ENCODE data around the gene PIK3IP1.
"Not testable (repeated sequence)": the region's sequence is repeated elsewhere in the genome, so short reads cannot be mapped to it uniquely, and the experiment has no call there.

PIK3IP1 gene

DNA sequence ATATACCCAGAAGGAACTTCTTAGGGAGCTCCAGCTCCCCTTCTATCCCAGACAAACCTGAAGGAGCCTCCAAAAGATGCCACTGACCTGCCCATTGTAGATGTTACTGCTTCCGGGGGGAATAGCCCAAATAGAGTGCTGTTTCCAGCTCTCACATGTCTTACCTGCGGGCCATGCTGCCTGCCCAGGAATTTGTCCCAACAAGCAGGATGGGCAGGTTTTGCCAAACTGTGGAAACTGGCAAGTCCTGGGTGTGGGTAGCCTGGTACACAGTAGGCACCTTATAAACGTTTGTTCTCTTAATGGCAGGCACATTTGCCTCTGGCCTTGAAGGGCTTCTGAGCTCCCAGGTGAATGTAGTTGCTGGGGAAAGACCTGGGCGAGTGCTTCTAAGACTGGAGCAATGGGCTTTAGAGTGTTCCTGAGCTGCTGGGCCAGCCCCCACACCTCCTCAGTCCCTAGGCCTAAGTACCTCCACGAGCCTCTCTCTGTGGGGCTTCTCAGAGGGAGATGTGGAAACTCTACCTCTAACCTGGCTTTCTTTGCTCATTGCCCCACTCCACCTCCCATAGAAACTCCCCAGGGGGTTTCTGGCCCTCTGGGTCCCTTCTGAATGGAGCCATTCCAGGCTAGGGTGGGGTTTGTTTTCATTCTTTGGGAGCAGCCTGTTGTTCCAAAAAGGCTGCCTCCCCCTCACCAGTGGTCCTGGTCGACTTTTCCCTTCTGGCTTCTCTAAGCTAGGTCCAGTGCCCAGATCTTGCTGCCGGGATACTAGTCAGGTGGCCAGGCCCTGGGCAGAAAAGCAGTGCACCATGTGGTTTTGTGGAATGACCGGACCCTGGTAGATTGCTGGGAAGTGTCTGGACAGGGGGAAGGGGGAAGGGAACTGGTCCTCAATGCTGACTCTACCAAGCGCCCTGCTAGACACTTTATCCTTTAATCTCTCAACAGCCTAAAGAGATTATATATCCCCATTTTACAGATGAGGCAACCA is 43.0 kb downstream of the PIK3IP1 start:
- DNase-seq = no peak

GRCh38 chr22:31248138-31248745 is 44.0 kb downstream of the PIK3IP1 start:
- peak; percentile 93 for DNase-seq

DNA sequence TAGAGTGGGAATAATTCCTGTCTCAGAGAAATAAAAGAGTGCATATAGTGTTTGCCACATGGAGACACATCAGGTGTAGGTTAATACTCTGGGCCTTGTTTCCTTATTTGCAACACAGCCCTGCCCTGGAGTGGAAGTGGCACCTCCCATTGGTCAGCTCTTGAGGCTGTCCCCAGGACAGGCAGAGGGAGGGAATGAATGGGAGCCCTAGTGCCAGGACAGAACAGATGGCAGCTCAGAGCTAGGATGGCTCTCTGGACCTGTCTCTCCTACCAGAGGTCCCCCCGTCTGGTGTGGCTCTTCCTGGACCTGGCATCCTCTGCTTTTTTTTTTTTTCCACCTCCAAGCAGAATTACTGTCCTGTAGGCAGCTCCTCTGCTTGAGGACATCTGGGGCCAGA is 44.6 kb downstream of the PIK3IP1 start:
- no peak for DNase-seq

DNA sequence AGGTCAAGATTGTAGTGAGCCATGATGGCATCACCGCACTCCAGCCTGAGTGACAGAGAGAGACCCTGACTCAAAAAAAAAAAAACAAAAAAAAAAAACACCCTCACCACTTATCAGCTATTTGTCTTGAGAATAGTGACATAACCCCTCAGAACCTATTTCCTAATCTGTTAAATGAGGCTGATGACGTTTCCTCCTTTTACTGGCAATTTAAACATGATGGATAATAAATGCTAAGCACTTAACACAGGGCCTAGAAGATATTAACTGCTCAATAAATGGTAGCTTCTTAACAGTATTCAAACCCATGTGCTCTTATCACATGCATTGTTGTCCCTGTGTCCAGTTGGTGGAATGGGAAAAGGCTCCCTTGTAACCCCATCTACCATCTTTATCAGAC is 45.6 kb downstream of the PIK3IP1 start:
- no peak for DNase-seq

GRCh38 chr22:31245998-31246397 is 46.3 kb downstream of the PIK3IP1 start:
- DNase-seq = not testable (repeated sequence)

DNA sequence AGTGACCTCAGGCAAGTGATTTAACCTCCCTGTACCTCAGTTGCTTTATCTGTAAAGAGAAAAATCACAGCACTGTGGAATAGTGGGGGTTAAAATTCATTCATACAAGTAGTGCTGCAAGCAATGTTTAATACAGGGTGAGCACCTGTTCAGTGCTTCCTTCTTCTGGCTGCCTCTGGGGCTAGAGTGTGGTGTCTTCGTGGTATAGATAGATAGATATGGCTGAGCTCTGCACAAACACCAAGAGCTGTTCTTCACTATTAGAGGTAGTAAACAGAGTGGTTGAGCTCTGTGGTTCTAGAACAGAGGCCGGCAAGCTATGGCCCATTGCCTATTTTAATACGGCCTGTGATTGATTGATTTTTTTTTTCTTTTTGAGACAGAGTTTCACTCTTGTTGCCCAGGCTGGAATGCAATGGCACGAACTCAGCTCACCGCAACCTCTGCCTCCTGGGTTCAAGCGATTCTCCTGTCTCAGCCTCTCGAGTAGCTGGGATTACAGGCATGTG is 47.3 kb downstream of the PIK3IP1 start:
- peak; percentile 52 for DNase-seq

DNA sequence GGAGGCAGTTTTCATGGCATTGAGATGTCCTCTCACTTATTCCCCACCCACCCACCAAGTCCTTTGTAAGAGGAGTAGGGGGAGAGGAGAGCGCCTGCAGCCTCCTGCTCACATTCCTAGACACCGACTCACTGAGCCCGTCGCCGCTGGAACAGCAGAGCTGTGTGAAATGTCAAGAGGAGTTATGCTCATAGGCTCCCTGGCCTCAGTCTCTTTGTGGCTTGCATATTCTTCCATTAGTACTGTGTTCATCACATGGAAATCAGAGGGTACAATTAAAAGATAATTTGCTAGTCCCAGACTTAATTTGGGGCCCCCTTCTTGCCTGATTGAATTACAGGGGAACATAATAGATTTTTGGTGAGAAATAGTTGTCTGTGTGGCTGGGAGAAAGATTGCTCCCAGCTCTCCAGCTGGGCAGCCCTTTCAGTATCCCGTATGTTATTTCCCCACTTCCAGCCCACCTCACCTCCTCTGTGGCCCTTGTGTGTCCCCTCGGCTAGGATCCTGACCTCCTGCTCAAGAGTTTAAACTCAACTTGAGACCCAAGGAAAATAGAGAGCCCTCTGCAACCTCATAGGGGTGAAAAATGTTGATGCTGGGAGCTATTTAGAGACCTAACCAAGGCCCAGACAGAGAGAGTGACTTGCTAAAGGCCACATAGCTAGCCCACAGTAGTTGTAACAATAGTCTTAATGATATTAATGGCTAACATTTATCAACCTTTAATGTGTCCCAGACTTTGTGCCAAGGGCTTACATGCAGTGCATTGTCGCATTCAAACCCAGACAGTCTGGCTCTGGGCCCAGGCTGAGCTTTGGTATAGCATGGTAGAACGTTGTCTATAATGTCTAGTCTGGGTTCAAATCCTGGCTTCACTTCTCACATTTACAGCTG is 48.0 kb downstream of the PIK3IP1 start:
- no peak for DNase-seq

GRCh38 chr22:31243339-31244045 is 48.8 kb downstream of the PIK3IP1 start:
- DNase-seq = no peak

DNA sequence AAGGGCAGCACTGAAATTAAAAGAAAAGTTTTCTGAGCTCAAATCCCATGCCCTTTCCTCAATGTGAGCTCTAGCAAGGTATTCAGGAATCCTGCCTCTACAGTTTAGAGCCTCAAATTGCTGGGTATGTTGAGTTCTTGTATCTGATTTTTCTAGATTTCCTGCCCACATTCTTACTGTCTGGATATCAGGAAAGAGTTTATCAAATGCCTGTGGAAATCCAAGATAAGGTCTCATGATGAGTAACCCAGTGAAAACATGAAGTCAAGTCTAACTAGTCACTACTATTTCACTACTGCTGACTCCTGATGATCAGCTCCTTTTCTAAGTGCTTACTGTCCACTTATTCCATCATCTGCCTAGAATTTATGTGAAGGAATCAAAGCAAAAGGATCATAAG is 50.4 kb downstream of the PIK3IP1 start:
- no peak for DNase-seq

GRCh38 chr22:31241200-31241599 is 51.1 kb downstream of the PIK3IP1 start:
- no peak for DNase-seq

- DNase-seq = no peak
Measured at GRCh38 chr22:31239771-31240370, 52.4 kb downstream of the PIK3IP1 start.

GRCh38 chr22:31238057-31238456 is 54.2 kb downstream of the PIK3IP1 start:
- no peak for DNase-seq

DNA sequence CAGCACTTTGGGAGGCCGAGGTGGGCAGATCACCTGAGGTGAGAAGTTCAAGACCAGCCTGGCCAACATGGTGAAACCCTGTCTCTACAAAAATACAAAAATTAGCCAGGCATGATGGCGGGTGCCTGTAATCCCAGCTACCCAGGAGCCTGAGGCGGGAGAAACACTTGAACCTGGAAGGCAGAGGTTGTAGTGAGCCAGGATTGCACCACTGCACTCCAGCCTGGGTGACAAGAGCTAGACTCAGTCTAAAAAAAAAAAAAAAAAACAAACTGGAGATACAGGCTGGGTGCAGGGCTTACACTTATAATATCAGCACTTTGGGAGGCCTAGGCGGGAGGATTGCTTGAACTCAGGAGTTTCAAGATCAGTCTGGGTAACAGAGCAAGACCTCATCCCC is 56.2 kb downstream of the PIK3IP1 start:
- DNase-seq = not testable (repeated sequence)

DNA sequence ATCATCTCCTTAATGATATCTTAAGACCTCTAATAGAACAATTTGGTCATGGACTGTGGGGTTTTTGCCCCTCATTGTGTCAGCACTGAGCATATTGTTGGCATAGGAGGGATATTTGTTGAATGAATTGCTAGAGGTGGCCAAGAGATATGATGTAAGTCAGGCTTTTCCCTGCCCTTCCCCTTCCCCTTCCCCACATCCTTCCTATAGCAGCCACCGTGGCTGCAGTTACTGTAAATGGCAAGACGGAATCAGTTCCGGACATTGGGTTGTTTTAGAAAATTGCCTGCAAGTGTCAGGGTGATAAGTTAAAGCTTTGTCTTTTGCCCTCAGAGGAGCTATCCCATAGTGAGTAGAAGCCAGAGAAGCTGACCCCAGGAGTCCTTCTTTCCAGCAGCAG is 57.2 kb downstream of the PIK3IP1 start:
- DNase-seq = peak; percentile 49

DNA sequence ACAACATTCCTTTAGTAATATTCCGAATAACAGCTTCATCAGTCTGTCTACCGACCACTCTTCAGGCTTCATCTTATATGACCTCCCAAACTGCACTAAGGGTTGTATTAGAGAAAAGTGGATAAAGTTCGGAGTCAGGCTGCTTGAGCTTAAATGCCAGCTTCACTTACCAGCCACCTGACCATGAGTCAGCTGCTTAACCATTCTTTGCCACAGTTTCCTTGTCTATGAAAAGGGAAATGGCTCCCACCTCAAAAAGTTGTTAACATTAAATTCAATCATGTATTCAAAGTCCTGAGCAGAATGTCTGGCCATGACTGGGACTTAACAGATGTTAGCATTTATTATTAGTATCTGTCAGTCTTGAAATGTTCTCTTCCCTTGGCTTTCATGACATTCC is 59.3 kb downstream of the PIK3IP1 start:
- peak; percentile 65 for DNase-seq
